LNCaP clone FGC (cell line): ENCODE measurements around the gene WDR86.

ENCODE experiments used
- DNase-seq: peaks from one replicate; pipeline ENCODE4 v3.0.0-alpha.2; 2011; ENCODE audit warnings: low read depth
- H3K4me3 ChIP-seq: 2 replicates; pipeline ENCODE4 v1.5.1; 2011; ENCODE audit warnings: mild to moderate bottlenecking, low read depth, low read length, control low read depth
- CTCF ChIP-seq: IDR thresholded peaks from 2 replicates; pipeline ENCODE4 v1.5.1; 2012; ENCODE audit warnings: mild to moderate bottlenecking; ENCODE audit not compliant: control insufficient read depth, insufficient read depth; ENCODE audit errors: extremely low read depth

The WDR86 gene

DNA sequence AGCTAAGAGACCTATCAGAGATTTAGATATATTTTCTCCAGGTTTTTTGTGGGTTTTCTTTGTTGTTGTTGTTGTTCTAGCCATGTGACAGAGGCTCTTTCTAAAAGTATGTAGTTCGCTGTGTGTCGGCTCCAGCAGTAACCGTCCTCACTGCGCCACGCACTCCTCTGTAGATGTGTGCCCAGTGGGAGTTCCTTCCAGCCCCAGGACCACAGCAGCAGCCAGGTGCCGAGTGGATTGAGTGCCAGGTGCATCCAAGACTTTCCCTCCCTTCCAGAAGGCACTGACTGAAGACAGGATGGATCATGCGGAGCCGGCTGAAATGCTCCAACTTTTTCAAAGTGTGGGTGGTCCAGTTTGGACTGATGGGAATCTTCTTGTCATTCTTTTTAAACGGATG lies 31.8 kb downstream of the WDR86 start:
- H3K4me3 ChIP-seq, result no peak overlapping the region
- TF ChIP-seq CTCF, result no peak
- no peak for DNase-seq

DNA sequence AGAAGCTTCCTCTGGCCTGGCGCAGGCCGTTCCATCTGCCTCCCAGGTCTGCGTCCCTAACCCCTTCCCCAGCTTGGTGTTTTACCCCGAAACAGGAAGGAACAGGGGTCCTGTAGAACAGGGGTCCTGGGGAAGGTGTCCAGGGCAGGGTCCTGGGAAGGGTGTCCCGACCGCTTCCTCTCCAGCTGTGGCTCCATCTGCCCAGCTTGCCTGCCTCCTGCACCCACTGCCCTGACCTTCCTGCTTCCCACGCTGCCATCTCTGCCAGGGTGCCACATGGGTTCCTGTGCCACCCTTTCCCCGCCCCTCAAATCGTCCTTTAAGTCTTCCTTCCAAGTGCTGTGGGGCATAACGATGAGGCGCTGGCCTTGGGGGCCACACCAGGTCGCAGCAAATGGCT lies 32.4 kb downstream of the WDR86 start:
- DNase-seq, result no peak

GRCh38 chr7:151376218-151376902 lies 33.5 kb downstream of the WDR86 start:
- DNase-seq, result no peak
- H3K4me3 ChIP-seq, result no peak overlapping the region
- TF ChIP-seq CTCF, result no peak

More for the DNA sequence above, 32.4 kb downstream of the WDR86 start:
- no peak overlapping the region for H3K4me3 ChIP-seq
- no peak for TF ChIP-seq CTCF

DNA sequence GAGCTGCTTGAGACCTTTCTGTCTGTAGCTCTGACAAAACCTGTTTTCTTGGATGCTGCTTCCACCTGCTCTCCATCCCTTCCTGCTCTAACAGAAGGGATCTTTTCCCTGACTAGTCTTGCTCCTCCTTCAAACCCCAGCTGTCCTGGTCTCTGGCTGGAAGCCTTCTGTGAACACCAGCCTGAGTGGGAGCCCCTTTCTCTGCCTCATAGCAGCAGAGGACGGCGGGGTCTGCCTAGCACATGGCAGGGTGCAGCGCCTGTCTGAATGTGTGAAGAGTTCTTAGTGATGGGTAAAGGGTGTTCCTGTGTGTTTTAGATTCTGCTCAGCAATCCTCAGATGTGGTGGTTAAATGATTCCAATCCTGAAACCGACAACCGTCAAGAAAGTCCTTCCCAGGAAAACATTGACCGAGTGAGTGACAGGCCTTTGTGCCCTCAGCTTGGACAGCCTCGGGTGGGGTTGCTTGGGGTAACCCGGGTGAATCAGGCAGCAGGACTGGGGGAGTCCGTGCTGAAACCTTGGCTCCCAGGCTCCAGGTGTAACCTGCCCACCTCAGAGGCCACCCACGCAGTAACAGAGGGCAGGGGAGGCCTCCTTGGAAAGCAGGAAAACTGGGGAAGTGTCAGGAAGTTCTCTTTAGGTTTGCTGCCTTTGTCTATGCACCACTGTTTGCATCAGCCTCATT lies 34.2 kb downstream of the WDR86 start:
- H3K4me3 ChIP-seq, result no peak overlapping the region
- TF ChIP-seq CTCF, result no peak
- DNase-seq, result no peak

- TF ChIP-seq CTCF, result no peak
- no peak overlapping the region for H3K4me3 ChIP-seq
- DNase-seq, result no peak
Measured at GRCh38 chr7:151374726-151375125, 35.1 kb downstream of the WDR86 start.

GRCh38 chr7:151374139-151374538 lies 35.7 kb downstream of the WDR86 start:
- no peak for DNase-seq
- no peak for TF ChIP-seq CTCF
- no peak overlapping the region for H3K4me3 ChIP-seq
